Stimulated activated CD8-positive, alpha-beta memory T cell treated with anti-CD3 and anti-CD28 coated beads, Interleukin-4, amount 100 ng/mL, for 1 hour (primary cell): ENCODE data around the gene CDC34.
A peak's percentile ranks its signal among the peaks of the same experiment; 100 is the strongest.

Experiments
- DNase-seq, 2 donors: peaks; one replicate each; pipeline ENCODE4 v3.0.0-alpha.2; 2020; ENCODE audit warnings: low read depth in 2 of 2, low spot score in 1 of 2

Gene CDC34

GRCh38 chr19:541699-542098, 10.1 kb downstream of the CDC34 start:
- DNase-seq: no peak

GRCh38 chr19:542173-542866, 10.8 kb downstream of the CDC34 start:
- no peak for DNase-seq

GRCh38 chr19:543910-544608, 12.5 kb downstream of the CDC34 start, which contains the start of gene GZMM:
Gene GZMM, plus strand, starts transcription at chr19:544053. Its CDS starts 19 bp downstream, at chr19:544072.
- DNase-seq: peak; percentile 49 to 60

- no peak for DNase-seq
Observed at GRCh38 chr19:547117-547516, 15.6 kb downstream of the CDC34 start.

- no peak for DNase-seq
Observed at GRCh38 chr19:547836-548720, 16.5 kb downstream of the CDC34 start.

- DNase-seq: no peak
Observed at GRCh38 chr19:548886-549830, 17.6 kb downstream of the CDC34 start.

- DNase-seq: no peak
Observed at GRCh38 chr19:554817-555216, 23.3 kb downstream of the CDC34 start.

GRCh38 chr19:555474-555808, 23.9 kb downstream of the CDC34 start:
- DNase-seq: no peak

- no peak for DNase-seq
Observed at GRCh38 chr19:556611-557382, 25.2 kb downstream of the CDC34 start.

- DNase-seq: no peak
Observed at GRCh38 chr19:558770-559439, 27.3 kb downstream of the CDC34 start.

- no peak for DNase-seq
Observed at GRCh38 chr19:560121-560520, 28.6 kb downstream of the CDC34 start.

GRCh38 chr19:566403-566802, 34.8 kb downstream of the CDC34 start:
- no peak for DNase-seq

GRCh38 chr19:566844-567243, 35.3 kb downstream of the CDC34 start:
- DNase-seq: no peak

- DNase-seq: no peak
Observed at GRCh38 chr19:567296-567900, 35.8 kb downstream of the CDC34 start.

- no peak for DNase-seq
Observed at GRCh38 chr19:570251-570686, 38.7 kb downstream of the CDC34 start.

- no peak for DNase-seq
Observed at GRCh38 chr19:570937-571565, 39.5 kb downstream of the CDC34 start.

GRCh38 chr19:571566-571974, 40.0 kb downstream of the CDC34 start:
- no peak for DNase-seq

GRCh38 chr19:572140-572742, 40.7 kb downstream of the CDC34 start, which contains the start of gene BSG:
Gene BSG, plus strand, starts transcription at chr19:572596. Its CDS starts 39 bp downstream, at chr19:572635.
- DNase-seq: peak; percentile 96 to 98
